Stimulated activated CD4-positive, alpha-beta T cell treated with anti-CD3 and anti-CD28 coated beads, Interleukin-4, amount 100 ng/mL, for 4 hours (primary cell): ENCODE results near the gene MYOM3.

Source experiments
- DNase-seq, 2 experiments: peaks; one replicate each; pipeline ENCODE4 v3.0.0-alpha.2; 2020

MYOM3 gene

DNA sequence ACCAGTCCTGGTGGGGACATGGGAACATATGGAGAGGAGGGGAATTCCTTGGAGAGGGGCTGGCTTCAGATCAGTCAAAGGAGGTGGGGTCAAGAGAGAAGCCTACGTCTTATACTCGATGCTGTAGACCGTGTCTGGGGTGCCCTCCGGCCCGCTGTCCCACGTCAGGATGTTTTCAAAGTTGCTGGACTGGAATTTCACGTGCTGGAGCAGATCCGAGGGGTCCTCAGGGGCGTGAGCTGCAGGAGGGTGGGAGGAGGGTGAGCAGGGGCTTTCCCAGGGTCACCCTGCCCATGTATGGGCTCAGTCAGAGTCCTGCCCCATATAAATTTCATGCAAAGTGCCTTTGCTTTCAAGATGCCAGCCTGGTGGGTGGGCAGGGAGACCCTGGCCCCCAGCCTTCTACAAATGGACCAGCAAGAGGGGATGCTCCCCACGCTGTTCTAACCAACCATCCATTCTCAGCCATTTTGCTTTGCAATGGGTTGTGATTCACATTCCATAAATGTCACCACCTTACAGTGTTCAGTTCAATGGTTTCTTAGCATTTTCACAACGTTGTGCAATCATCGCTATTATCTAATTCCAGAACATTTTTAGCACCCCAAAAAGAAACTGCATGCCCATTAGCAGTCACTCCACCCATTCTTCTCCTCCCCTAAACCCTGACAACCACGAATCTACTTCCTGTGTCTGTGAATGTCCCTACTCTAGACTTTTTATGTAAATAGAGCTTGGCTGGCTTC, 26.7 kb upstream of the MYOM3 start:
- no peak for DNase-seq

DNA sequence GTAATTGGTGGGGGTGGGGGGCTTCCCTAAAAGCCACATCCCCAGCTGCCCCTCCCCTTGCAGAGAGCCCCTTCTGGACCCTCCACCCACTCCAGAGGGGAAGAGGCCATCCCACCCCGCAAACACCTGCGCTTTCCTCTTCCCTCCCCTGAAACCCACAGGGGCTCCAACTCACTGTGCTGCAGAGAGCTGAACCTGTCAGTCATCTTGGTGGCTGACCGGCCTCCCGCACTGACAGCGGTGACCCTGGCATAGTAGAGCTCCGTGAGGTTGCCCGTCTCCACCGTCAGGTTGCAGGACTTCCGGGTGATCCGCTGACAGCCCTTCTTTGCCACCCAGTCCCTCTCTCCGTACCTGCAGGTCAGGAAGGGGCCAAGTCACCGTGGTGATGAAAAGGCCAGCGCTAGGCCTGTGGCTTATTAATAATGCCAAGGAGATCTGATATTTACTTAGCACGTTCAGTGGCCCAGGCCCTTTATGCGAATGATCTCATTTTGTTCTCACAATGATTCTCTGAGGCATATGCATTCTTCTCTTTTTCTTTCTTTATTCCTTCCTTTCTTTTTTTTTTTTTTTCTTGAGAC, 25.1 kb upstream of the MYOM3 start:
- no peak for DNase-seq

DNA sequence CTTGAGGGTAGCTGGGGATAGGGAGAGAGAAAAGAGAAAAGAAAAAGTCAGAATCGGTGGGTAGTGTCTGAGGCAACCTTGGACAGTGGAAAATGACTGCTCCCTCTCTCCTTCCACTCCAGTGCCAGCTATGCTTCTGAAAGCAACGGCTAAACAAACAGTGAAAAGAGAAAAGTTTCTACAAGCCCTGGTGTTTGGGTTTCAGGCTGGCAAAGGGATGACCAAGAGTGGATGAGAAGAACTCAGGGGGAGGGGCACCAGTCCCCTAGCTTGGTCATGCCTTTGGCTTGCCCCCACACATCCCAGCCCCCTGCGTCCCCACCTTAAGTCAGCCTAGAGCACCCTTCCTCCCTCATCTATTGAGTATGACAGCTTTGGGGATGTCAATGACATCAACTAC, 22.4 kb upstream of the MYOM3 start:
- DNase-seq, result no peak

DNA sequence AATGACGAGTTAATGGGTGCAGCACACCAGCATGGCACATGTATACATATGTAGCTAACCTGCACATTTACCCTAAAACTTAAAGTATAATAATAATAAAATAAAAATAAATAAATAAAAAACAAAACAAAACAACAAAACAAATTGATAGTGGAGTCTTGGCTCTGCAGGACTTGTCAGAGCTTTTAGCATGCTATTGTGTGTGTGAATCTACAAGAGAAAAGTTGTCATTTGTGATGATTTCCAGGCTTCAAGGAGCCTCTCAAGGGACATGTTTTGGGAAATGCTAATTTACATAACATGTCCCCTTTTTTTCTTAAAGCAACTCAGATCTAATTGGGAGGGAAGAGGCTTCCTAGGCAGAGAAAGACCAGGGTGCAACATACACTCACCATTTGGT, 21.9 kb upstream of the MYOM3 start:
- no peak for DNase-seq

DNA sequence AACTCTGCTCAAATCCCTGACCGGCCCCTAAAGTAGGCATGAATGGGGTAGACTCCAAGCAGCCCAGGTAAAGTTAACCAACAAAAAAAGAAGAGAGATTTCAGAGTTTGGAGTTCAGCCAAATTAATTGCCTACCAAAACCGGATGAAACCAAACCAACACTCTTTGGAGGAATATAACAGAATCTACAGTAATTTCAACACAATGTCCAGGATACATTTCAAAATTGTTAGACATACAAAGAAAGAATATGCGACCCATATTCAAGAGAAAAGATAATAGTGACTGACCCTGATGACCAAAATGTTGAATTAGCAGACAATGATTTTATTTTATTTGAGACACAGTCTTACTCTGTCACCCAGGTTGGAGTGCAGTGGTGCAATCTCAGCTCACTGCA, 18.4 kb upstream of the MYOM3 start:
- DNase-seq, result no peak

DNA sequence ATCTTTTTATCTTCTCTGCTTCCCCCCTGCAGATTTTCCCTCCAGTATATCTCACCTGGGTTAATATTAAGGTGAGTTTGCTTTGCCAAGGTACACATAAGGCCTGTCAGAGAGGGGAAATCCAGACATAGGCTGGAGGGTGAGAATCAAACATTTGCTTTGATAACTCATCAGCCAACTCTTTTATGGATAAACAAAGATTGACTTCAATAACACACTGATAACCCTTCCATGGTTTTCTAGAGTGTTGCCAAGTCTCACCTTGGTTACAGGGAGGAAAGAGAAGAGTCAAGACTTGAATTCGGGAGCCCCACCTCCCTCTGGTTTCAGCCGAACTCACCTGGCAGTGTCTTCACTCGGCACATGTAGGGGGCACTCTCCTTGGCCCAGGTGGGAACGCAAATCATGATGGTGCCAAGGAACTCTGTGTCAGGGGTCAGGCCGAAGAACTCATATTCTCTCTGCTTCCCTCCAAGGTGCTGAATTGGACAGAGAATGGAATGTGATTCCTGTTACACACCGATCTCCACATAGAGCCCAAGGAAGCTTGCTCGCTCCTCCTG, 15.9 kb upstream of the MYOM3 start:
- DNase-seq, result no peak

DNA sequence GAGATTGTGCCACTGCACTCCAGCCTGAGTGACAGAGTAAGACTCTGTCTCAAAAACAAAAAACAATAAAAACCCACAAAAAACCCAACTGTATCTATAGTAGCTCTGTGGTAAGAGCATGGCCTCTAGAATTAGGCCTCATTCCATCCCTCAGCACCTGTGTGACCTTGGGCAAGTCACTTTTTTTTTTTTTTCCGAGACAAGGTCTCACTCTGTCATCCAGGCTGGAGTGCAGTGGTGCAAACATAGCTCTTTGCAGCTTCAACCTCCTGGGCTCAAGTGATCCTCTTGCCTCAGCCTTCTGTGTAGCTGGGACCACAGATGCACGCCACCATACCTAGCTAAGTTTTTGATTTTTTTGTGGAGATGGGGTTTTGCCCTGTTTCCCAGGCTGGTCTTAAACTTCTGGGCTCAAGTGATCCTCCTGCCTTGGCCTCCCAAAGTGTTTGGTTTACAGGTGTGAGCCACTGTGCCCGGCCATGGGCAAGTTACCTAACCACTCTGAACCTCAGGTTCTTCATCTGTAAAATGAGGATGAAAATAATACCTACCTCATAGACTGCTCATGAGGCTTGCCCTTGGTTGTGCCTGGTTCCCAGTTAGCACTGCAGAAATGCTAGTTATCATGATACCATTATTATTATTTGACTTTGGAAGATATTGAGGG, 15.3 kb upstream of the MYOM3 start:
- DNase-seq, result no peak

DNA sequence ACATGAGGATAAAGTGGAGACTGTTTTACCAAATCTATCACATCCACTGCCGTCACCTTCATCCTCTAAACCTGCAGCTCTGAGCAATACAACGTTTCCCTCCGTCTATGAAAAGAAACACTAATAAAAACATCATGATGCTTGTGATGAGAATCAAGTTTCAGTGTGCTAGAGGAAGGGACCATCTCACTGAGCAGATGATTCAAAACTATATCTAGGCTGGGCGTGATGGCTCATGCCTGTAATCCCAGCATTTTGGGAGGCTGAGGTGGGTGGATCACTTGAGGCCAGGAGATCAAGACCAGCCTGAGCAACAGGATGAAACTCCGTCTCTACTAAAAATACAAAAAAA, 14.7 kb upstream of the MYOM3 start:
- DNase-seq, result no peak

DNA sequence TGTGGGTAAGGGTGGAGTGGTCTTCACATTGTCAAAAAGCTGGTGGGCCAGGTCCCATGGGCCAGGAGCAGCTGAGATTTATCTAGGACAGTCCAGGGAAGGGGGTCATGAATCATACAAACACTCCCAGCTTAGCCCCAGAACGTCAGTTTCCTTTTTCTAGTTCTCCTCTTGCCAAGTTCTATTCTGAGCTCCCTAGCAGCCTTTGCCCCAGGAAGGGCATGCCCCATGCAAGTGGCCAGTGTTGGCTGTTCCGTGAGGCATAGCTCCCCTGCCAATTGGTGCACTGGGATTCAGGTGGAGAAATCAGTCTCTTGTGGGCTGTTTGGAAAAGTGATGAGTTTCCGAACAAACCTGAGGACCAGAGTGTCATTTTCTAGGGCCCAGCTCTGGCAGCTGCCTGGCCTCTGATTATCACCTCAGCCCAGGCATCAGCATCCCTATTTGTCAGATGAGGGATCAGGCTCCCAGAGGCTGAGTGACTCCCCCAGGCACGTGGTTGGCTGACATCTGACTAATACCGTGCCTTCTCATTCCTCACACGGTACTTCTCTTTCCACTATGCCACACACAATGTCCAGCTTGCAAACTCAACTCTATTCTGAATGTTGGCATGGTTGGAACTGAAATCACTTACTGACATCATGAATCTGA, 14.2 kb upstream of the MYOM3 start:
- no peak for DNase-seq

DNA sequence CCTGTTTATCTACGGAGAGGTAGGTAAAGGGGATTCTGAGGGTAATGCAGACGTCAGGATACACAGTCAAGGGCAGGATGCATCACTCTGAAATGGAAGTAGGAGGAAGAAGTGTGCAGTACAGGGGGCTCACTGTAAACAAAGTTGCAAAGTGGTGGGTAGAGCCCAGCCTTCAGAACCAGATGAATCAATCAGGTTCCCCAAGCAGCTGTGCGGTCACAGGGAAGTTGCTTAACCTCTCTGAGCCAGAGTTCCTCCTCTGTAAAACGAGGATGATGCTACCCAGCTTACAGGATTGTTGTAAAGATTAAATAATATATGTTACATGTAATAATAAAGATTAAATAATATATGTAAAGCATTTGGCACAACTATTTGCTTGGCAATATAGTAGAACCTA, 13.5 kb upstream of the MYOM3 start:
- DNase-seq, result no peak

DNA sequence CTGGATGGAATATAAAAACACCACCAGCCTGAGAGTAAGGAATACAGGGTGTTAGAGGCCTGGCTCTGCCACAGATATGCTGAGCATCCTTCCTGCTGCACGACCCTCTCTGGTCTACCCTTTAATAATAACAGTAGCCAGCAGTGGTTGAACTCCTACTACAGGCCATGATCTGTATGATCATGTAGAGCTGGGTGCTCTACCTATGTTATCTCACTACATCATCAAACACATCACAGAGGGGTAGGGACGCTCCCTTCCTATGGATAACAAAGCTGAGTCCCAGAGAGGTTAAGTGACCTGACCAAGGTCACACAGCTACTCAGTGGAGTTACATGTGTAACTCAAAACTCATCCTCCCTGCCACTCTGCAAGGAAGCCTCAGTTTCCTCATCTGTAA, 13.0 kb upstream of the MYOM3 start:
- no peak for DNase-seq

DNA sequence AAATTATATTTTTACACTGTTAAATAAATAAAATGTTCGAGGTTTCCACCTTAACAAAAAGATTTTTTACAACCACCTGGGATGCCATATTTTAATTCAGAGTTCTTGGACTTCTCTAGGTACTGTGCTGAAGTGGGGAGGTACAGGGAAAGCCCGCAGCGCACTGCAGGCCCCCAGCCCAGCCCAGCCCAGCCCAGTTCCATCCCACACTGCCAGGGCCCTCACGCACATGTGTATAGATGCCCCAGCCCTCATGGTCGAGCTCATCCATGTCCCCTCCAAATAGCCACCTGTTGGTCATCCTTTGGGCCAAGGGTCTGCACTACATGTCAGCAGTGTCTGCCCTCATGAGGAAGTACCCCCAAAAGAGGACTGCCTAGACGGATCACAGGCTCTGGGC, 11.7 kb upstream of the MYOM3 start:
- no peak for DNase-seq

DNA sequence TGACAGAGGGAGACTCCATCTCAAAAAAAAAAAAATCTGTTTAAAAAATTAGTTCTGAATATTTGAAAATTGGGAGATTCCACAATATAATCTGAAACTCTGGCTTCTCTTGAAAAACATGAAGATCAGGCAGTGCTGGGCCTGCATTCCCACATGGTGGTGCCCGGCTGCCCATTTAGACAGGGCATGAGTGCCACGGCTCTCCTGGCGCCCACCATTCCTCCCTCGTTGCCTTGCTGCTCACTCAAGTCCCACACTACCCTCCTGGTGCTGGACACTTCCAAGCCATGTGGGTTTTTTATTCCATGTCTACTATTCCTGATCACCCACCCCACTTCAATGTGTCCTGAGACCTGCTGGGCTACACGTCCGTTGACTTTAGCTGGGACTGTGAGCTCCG, 10.8 kb upstream of the MYOM3 start:
- no peak for DNase-seq

DNA sequence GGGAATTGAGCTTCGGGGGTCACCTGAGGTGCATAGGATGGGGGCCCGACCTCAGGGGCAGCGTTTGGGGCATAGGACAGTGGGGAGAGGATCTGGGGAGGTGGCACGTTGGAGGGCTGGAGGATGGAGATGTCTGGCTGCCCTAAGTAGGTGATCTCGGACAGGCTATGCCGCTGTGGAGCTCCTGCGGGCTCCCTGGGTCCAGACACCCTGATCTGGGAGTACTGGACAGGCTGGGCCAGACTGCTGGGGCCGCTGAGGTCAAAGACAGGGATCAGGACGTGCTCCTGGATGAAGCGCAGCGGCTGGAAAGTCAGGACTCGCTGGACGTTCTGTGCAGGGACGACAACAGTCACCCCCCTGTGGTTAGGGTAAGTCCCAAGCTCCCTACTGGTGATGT, 9.5 kb upstream of the MYOM3 start:
- DNase-seq, result no peak

DNA sequence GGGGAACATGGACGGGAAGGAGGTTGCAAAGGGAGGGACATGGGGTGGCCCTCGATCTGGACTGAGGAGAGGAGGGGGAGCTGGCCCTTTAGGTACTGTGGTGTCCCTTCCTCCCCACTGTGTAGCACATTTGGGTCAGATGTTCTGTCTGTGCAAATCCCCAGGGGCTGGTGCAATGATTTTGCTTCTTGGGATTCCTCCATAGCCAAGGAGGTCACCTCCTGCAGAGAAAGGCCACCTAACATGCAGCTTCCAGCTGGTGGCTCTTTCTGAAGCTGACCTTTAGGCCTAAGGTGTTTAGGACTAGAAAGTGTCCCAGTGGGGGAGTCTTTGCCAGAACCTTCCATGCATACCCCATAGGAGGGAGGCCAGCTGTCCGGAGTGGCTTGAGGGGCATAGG, 9.0 kb upstream of the MYOM3 start:
- DNase-seq, result no peak

DNA sequence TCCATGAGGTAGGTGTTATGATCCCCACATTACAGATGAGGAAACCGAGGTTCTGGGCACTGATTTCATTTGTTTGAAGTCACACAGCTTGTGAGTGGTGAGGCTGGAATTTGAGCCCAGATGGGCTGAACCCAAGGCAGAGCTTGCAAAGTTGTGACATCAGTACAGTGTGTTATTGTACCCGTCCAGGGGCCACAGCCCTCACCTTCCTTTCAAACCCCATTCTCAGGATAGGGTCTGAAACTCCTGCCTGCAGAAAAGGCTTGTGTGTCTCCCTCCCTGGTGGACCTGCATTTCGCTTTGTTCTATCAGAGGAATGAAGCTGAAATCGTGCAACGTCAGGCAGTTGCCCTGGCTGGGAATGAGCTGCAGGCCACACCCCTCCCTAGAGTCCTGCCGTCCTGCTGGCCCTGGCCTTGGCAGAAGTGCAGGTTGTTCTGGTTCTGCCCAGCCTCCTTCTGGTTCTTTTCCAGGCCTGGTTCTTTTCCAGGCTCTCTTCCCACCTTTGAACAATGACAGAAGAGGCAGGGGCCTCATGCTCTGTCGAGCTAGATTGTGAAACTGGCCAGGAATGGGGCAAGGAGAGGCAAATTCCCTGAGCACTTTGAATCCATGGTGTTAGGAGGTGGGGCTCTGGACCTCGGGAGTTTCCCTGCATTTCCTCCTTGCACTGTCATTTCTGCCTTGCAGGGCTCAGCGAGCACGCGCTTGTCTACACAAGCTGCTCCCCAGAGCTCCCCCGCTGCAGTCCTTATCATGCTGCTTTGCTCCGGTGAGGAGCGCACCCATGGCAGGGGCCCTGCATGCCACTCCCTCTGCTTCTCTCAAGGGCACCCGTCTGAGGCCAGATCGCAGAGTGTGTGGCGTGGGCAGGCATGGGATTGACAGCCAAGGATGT, 8.2 kb upstream of the MYOM3 start:
- no peak for DNase-seq

DNA sequence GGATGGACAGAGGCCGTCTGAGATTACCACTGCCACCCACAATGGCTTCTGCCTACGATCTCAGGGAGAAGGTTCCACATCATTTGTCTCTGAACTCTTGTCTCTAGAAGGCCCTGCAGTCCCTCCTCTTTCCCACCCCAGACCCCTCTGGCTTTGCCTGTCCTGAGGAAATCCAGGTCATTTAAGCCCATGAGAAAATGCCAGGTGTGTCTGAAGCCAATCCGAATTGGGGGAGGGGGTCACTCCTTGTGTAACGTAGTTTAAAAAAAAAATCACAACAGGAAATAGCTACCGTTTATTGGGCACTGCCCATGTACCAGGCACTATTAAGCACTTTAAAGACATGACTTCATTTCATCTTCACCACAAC, 7.5 kb upstream of the MYOM3 start:
- DNase-seq, result no peak

DNA sequence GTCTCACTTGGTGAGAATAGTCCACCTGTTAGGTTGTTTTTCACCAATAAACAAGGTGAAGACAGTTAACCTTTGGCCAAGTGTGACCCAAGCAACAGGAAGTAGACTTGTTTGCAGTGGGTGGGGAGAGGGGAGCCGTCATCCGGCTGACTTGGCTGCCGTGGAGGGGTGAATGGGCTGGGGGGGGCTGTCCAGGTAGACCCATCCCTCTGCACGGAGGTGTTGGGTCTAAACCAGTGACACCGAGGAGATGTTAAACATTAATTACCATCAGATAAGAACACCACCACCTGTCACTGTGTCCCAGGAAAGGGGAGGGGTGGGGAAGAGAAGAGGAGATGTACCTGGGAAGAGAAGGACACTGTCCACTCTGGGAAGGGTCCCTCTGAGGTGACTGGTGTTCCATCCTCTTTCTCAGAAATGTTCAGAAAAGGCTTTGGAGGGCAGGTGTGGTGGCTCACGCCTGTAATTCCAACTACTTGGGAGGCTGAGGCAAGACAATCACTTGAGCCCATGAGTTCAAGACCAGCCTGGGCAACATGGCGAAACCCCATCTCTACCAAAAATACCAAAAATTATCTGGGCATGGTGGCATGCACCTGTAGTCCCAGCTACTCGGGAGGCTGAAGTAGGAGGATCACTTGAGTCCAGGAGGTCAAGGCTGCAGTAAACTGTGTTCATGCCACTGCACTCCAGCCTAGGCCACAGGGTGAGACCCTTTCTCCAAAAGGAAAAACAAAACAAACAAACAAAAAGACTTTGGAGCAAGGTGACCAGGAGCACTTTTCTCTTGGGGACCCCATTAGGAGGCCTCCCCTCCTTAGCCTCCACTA, 6.7 kb upstream of the MYOM3 start:
- DNase-seq, result no peak

DNA sequence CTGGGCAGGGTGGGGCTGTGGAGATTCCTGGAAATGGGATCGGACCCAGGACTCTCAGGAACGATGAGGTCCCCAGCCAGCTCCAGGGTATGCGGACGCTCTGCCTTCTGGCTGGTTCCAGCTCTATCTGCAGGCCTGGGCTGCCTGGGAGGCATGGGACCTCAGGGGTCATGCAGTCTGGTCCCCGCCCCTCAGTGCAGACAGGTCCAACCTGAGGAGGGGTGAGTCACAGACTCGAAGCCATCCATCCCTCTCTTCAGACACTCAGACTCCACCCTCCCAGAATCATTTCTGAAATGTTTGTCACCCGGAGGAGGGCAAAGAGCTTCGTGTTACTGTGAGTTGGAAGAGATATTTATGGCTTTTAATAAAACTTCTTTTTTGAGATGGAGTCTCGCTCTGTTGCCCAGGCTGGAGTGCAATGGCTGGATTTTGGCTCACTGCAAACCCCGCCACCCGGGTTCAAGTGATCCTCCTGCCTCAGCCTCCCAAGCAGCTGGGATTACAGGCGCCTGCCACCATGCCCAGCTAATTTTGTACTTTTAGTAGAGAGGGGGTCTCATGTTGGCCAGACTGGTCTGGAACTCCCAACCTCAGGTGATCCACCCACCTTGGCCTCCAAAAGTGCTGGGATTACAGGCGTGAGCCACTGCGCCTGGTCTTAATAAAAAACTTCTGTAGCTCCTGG, 5.9 kb upstream of the MYOM3 start:
- DNase-seq, result no peak

DNA sequence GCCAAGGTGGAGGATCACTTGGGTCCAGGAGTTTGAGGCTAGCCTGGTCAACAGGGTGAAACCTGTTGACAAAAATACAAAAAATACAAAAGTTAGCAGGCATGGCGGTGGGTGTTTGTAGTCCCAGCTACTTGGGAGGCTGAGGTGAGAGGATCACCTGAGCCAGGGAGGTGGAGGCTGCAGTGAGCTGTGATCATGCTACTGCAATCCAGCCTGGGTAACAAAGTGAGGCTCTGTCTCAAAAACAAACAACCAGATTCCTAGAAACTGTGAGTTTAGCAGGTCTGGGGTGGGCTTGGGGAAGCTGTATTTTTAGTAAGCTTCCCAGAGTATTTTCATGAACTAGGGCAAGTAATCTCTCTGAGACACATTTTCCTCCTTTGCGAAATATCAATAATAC, 5.2 kb upstream of the MYOM3 start:
- DNase-seq, result no peak

DNA sequence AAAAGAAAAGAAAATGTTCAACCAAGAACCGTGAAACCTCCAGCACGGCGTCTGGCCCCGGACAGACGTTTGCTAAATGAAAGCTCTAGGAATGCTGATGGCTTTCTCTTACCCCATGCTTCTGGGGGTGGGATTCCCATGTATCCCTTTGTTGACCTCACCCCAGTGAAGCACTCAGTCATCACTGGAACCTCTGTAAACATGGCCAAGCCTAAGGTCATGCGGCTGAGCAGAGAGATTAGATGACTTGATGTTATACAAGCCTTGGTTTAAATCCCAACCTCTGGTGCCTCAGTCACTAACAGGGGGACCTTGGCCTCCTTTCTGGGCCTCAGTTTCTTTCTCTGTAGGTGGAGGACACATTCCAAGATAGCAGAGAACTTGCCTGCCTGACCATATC, 2.8 kb upstream of the MYOM3 start:
- DNase-seq, result no peak
